Activated CD4-positive, alpha-beta T cell treated with anti-CD3 and anti-CD28 coated beads, Interleukin-2, Interleukin-4, amounts not matched to agents 100 ng/mL and 50 ng/mL, durations not matched to agents 16 hours and 8 hours (primary cell): Measurements from ENCODE around the gene FUT3.
"Not testable (repeated sequence)": the region's sequence is repeated elsewhere in the genome, so short reads cannot be mapped to it uniquely, and the experiment has no call there.

Experiments
- DNase-seq: peaks from one replicate; pipeline ENCODE4 v3.0.0-alpha.2; 2020; ENCODE audit warnings: low spot score

The FUT3 gene

DNA sequence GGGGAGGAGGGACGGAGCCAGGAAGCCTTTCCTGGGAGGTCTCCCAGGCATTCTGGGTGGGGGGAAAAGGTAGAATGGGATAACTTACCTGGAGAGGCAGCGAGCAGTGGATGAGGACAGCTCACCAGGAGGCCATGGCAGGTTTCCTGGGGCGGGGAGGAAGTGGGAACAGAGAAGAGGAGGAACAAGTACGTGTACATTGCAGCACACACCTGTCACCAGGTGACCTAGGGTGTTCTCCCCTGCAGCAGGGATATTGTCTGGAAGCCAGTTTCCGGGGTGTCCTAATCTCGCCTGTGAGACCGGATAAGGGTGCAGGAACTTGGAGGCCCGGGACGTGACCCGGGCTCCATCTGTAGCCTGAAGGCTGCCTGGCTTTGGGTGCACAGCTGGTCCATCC lies at the start of gene FUT3:
FUT3 (minus strand) TSS at position 148 of the 400 bp plus-strand sequence.
- no peak for DNase-seq

DNA sequence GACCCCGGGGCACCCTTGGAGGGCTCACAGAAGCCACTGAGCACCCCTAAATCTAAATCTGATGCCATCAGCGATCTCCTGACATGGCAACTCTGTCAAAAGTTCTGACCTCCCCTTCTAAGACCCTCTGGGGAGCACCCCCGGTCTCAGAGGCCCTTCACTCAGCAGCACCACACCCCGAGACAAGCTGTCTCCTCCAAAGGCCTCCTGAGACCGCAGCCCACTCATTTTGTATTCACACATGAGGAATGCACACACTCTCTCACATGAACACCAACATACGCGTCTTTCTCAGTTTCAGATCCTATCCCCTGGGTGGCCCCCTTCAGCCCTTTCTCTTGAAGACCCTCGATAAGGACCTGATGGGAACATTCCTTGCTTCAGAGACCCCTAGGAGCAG lies 49.7 kb upstream of the FUT3 start:
- DNase-seq: no peak

DNA sequence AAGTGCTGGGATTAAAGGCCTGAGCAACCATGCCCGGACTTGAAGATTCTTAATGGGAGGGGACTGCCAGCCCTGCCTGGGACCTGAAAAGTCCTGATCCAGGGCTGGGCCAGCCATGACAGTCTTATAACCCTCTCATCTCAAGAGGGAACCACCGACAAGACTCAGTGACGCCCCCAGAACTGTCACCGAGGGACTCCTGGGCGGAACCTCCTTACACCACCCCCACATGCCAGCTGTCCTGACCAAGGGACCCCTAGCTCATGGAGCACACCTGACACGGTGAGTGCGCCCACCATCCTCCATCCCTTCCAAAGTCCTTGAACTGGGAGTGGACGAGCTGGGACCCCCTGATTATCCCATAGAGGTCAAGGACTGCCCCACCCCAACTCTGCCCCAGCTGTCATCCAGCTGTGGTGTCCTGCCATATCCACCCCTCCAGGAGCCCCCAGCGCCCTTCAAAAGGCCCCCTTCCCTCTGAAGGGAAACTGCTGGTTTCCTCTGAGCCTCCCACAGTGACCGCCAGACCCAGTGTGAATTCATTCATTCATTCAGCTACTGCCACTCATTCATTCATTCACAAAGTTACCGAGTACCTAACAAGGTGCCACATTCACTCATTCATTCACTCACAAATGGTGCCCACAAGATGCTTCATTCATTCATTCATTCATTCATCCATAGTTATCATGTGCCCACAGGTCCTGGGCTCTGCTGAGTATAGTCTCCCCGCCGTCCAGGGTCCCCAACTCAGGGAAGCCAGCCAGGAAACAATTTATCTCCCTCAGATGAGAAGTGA lies 48.7 kb upstream of the FUT3 start:
- no peak for DNase-seq

DNA sequence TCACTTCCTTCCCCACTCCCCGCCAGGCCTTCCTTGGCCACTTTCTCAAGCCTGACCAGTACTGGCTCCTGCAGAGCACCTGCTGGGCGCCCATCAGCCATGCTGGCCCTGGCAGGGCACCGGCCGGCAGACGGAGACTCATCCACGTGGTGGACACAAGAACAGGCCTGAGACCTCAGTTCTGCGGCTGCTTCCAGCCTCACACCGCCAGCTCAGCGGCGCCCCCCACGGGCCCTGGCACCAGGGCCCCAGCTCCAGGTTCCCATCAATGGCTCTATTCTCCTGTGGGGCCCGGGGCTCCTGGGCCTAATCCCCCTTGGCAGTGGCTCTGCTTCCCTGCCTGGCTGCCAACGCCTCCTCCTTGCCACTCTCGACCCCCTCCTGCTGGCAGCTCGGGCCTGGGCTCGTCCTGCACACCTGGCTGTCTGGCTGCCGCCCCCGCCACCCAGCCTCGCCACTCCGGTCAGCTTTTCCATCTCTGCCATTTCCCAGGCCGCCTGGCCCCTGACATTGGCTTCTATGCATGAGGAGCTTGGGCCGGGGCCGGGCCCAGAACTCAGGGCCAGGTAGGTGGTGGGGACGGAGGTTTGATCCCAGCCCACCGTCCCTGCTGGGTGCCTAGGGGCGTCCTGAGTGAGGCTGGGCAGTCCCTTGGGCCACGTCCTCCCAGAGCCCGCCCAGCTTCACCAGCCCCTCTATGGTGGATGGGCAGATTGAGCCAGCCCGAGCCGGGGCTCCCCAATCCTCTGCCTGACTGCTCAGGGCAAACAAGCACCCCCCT lies 46.1 kb upstream of the FUT3 start:
- no peak for DNase-seq

DNA sequence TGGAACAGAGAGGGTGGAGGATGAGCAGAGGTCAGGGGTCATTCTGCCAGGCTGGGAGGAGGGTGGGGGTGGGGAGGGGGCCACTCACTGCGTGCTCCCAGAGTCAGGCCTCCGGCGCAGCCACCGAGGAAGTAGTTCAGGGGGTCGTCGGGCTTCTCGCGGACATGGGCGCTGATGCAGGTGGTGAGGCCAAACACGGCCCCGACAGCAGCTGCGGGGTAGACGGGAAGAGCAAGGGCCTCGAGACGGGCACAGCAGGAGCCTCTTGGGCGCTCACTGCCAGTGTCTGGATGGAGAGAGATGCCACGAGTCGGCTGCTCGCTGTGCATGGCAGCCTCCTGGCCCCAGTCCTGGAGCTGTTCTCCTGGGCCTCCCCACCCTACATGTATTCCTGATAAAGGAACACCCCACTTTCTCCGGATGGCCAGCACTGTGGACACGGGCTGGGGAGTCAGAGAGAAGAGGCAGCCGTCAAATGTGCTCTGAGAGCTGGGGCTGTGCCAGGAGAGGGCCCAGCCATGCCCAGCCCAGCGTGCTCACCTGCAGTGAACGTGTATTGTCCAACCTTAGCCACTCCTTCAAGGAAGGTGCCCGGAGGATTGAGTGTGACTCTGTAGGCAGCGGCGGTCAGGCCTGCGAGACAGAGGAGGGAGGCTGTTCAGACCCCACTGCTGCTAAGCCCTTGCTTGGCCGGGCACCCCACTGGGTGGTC lies 45.3 kb upstream of the FUT3 start:
- DNase-seq: no peak

DNA sequence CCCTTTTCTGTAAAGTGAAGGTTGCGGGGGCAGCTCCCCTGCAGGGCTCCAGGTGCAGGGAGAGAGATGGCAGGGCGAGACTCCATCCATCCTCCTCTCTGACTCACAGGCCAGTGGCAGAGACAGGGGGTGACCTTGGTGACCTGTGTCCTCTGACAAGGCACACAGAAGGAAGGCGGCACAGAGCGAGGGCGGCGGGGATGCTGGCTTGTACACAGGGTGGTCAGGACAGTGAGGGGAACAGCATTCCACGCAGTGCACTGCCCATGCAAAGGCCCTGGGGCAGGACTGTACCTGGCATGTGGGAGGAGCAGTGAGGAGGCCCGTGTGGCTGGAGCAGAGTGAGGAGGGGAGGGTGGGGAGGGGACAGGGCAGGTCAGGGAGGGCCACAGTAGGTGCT lies 44.6 kb upstream of the FUT3 start:
- no peak for DNase-seq

DNA sequence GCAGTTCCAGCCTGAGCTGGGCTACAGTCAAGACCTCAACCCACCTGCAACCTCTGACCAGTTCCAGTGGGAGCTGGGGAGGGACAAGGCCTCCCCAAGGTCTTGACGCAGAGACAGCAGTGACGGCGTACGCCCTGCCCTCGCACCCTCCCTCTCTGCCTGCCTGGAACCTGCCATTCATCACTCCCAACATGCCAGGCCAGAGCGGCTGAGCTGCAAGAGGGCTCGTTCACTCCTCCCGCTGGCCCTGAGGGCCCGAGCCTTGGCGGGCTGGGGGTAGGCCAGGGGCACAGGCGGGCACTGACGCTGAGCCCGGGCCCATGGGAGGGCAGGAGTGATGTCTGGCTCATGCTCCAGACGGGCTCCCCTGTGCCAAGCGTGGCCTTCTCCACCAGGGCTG lies 44.2 kb upstream of the FUT3 start:
- DNase-seq: no peak

DNA sequence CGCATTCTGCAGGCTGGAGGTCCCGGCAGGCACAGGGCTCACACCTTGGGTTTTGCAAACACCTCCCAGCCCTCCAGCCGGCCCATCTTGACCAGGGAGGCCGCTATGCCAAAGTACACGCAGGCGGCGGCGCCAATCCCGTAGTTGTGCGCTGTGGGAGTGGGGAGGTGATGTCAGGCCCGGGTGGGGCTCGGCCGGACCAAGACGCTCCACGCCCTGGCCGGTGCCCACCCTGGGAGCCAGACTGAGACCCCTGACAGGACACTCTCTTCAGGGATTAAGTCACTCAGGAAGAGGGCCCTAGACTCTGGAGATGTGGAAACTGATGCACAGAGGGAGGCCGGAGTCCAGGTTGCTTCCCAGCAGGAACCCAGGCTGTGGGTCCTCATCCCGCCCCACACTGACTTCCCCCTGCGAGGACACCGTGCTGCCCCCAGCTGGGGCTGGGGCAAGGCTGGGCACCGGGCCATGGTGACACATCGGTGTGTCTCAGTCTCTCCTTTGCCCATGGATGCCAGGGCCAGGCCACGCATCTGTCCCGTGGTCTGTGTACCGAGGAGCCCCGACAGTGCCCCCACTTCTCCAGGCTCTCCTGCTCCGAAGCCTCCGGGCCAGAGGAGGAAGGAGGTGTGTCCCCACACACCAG lies 43.6 kb upstream of the FUT3 start:
- DNase-seq: no peak

DNA sequence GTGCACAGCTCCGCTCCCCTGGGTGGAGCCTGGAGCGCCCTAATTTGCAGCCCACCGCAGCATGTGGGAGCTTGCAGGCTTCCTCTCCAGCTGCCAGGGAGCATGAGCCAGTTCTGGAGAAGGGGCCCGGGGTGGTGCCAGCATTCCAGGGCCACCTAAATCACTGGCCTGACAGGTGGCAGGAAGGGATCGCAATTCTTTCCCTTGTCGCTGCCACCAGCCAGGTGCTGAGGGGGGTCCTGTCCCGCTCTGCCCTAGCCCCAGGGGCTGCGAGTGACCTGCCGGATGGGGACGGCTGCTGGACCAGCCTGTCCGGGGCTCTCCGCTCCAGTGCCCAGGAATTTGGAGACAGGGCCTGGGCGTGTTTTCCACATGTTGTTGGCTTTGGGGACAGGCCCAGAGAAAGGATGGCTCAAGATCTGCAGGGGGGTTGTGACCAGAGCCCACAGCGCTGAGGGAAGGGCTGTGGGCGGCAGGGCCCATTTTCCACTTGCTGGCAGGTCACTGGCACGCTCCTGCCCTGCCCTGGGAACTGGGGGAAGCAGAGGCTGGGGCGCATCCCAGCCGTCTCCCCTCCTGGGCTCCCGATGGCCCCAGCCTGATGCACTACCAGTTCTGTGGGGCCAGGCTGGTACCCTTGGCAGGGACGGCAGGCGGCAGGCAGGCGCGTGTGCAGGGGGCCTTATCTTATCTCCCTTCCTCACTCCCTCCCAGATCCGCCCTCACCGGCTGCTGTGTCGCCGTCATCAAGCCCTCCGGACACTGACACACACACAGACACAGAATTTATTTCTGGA lies 42.9 kb upstream of the FUT3 start:
- no peak for DNase-seq

DNA sequence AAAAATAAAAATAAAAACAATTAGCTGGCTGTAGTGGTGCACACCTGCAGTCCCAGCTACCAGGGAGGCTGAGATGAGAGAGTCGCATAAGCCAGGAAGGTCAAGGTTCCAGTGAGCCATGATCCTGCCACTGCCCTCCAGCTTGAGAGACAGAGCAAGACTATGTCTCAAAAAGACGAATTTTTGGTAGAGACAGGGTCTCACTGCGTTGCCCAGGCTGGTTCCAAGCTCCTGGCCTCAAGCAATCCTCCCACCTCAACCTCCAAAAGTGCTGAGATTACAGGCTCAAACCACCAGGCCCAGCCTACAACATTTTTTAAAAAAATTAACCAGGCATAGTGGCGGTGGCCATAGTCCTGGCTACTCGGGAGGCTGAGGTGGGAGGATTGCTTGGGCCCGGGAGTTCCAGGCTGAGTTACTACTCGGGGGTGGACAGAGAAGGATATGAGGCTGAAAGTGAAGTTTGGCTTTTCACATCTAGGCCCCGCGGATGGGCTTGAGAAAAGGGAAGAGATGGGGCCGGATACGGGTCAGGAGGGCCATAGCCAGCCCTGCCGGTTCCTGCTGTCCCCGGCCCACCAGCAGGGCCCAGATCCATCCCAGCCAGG lies 42.2 kb upstream of the FUT3 start:
- DNase-seq: no peak

DNA sequence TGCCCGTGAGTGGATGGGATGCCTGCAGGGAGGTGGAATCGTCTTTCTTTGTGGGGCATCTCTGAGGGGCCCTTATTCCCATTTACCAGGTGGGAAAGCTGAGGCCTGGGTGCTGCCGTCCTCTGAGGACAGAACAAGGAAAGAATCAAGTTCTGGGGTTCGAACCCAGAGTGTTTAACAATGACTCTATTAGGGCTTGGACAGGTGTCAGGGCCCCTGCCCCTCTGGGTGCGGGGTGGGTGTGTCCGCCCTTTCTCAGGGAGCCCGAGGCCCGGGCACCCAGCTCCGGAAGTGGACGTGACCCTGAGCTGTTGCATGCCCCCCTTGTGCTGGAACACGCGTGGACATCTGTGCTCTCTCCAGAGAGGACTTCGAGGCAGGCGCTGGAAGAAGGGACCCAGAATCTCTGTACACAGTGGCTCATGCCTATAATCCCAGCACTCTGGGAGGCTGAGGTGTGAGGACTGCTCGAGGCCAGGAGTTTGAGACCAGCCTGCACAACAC lies 41.6 kb upstream of the FUT3 start:
- no peak for DNase-seq

DNA sequence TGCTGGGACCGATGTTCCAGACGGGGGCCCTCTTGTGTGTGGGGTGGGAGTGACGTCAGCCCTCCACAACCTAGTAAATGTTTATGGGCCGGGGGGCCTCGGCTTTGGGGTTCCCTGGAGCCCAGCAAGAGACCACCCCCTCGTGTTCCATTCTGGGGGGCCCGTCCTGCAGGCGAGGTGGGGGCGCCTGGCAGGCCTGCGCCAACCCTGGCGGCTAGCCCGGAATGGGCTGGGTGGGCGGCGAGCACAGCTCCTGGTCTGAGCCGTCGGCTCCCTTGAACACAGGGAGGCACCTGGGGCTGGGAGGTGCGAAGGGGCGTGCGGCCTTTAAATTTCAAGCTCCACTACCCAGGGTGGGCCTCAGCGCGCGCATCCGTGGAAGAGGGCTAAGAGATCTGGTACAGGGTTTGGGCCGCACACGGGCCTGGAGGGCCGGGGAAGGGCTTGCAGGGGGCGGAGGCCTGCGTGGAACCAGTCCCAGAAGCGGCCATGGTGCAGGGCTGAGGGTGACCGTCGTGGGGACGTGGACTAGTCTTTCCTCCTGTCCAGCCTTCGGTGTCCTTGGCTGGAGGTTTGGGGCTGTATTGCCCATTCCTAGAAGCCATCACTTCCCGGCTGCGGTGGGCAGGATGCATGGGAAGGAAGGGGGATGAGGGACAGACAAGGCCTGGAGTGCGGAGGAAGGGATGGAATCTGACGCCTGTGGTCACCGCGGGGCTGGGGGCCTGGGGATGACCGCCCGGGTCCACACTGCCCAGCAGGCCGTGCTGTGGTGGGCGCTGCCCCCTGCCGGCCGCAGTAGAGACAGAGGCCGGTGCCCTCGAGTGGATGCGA lies 40.9 kb upstream of the FUT3 start:
- DNase-seq: no peak

DNA sequence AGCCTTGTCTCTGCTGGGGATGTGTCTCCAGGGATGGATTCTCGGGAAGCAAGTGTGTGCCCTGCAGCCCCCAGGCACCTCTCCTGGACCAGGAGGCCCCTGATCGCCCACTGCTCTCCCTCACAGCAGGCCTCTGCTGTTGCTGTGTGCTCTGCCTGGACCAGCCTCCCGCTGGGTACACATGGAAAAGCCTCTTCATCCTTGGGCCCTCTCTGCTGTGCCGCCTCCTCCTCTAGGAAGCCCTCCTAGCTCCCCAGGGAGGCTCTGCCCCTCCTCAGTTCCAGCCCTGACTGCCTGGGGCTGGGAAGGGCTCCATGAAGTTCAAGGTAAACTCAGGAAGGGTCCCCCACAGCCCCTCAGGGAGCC lies 40.3 kb upstream of the FUT3 start:
- no peak for DNase-seq

DNA sequence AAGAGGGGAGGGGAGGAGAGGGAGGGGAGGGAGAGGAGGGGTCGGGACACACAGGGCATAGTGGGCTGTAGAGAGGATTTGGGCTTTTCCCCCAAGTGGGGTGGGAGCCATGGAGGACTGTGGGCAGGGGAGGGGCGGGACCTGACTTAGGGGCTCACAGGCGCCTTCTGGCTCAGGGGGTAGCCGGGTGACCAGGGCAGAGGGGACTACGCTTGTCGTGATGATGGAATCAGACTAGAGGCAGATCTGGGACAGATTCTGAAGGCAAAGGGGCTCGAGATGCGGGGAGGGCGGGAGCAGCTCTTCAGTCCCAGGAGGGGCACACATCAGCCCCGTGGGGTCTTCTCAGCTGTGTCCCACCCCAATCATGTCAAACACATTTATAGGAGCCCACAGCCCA lies 38.9 kb upstream of the FUT3 start:
- no peak for DNase-seq

DNA sequence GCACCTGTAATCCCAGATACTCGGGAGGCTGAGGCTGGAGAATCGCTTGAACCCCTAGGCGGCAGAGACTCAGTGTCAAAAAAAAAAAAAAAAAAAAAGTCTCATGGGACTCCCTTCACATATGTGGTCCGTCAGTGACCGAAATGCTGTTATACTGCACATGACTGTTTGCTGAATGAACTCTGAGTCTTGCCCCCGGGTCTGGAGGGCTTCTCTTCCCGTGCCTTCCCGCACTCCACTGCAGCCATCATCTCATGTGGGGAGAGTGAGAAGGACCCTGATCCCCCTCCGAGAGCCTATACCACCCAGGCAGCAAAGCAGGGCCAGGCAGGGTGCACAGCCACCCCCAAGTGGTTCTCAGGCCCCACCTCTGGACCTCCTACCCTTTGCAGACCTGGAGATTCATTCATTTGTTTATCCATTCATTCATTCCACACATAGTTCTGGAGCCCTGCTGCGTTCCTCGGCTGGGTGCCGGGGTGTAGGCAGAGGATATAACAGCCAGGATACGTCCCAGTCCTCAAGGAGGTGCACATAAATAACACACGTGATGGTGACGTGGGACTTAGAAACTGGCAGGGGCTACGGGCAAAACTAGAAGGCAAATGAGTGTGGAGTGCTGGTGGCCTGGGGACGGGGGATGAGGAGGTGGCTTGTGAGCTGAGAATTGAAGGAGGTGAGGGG lies 38.2 kb upstream of the FUT3 start:
- DNase-seq: no peak

DNA sequence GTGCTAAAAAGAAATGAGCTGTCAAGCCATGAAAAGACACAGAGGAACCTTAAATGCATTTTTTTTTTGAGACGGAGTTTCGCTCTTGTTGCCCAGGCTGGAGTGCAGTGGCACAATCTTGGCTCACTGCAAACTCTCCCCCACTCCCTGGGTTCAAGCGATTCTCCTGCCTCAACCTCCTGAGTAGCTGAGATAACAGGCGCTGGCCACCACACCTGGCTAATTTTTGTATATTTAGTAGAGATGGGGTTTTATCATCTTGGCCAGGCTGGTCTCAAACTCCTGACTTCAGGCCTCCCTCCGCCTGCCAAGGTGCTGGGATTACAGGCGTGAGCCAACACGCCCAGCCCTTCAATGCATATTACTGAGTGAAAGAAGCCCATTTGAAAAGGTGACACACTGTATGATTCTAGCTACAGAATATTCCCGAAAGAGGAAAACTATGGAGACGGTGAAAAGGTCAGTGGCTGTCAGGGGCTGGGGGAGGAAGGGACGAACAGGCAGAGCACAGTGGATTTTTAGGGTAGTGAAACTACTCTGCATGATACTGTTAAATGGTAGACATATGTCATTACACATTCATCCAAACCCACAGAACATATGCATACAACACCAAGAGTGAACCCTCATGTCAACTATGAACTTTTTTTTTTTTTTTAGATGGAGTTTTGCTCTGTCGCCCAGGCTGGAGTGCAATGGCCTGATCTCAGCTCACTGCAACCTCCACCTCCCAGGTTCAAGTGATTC lies 33.0 kb upstream of the FUT3 start:
- not testable (repeated sequence) for DNase-seq

DNA sequence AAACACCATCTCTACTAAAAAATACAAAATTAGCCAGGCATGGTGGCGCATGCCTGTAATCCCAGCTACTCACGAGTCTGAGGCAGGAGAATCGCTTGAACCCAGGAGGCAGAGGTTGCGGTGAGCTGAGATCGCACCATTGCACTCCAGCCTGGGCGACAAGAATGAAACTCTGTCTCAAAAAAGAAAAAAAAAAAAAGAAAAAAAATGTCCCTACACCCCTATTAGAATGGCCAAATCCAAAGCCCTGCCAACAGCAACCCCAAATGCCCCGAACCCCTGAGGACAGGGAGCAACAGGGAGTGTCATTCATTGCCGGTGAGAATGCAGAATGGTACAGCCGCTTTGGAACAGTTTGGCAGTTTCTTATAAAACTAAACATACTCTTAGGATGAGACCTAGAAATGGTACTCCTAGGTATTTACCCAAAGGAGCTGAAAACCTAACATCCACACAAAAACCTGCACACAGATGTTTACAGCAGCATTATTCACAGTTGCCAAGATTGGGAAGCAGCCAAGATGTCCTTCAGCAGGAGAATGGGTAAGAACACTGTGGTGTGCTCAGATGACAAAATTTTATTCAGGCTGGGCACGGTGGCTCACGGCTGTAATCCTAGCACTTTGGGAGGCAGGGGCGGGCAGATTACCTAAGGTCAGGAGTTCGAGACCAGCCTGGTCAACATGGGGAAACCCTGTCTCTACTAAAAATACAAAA lies 32.1 kb upstream of the FUT3 start:
- DNase-seq: not testable (repeated sequence)

DNA sequence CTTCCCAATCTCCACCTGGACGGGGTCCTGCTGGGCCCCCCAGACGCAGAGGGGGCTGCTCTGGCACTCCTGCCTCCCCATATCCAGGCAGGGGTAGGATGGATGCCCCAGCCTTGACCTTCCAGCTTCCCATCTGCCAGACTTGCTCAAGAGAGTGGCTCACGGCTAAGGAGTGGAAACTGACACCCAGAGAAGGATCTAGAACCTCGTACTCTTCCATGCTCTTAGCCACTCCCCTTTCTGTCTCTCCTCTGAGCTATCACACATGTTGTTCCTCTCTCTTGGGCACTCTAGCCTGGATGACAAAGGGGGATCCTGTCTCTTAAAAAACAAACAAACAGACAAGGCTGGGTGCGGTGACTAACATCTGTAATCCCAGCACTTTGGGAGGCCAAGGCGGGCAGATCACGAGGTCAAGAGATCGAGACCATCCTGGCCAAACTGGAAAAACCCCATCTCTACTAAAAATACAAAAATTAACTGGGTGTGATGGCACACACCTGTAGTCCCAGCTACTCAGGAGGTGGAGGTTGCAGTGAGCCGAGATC lies 31.2 kb upstream of the FUT3 start:
- DNase-seq: no peak
